ENCODE results near the gene CENPT. TPM values are rescaled to one million over a fixed set of nuclear protein-coding genes. Genes with fewer than 3 reads are reported as not detected.

Gene CENPT
- total RNA-seq, 6 donors from 2014 or later = 30.6 to 201 (median 50.6) TPM

DNA sequence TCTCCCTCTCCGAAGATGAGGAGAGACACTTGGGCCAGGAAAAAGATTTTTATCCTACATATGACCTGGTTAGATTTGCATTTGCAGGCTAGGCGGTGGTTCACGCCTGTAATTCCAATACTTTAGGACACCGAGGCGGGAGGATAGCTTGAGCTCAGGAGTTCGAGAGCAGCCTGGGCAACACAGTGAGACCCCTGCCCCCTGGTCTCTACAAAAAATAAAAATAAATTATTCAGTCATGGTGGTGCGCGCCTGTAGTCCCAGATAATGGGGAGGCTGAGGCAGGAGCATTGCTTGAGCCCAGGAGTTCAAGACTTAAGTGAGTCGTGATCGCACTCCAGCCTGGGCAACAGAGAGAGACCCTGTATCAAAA, 13.3 kb downstream of the CENPT start:
- 82 to 88% methylated on average over 10 of the region's 10 CpGs for WGBS, 2 donors
- Histone ChIP-seq H3K36me3 (peaks cover 3 to 30% (median 28%) of the 10 kb centered on the region in 4 donors), H3K4me1 (peaks cover 15 to 20% (median 16%) of the 10 kb centered on the region in 4 donors), H3K9me3 (no peaks in the 10 kb centered on the region), H3K27ac (peak overlapping the region in 3 of 4 donors; percentile 78 to 83 (median 82)), H3K27me3 (no peaks in the 10 kb centered on the region), H3K4me3 (peak overlapping the region in 3 of 4 donors; percentile 79 to 88 (median 87))
- ATAC-seq (ENCODE audit: low FRiP score in 2 of 2) = no peak
- no peak for DNase-seq
- TF ChIP-seq, protein P1, sequence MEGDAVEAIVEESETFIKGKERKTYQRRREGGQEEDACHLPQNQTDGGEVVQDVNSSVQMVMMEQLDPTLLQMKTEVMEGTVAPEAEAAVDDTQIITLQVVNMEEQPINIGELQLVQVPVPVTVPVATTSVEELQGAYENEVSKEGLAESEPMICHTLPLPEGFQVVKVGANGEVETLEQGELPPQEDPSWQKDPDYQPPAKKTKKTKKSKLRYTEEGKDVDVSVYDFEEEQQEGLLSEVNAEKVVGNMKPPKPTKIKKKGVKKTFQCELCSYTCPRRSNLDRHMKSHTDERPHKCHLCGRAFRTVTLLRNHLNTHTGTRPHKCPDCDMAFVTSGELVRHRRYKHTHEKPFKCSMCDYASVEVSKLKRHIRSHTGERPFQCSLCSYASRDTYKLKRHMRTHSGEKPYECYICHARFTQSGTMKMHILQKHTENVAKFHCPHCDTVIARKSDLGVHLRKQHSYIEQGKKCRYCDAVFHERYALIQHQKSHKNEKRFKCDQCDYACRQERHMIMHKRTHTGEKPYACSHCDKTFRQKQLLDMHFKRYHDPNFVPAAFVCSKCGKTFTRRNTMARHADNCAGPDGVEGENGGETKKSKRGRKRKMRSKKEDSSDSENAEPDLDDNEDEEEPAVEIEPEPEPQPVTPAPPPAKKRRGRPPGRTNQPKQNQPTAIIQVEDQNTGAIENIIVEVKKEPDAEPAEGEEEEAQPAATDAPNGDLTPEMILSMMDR (IDR thresholded peaks at IDR 0.05) = no peak
- TF ChIP-seq POLR2AphosphoS5 (IDR thresholded peaks at IDR 0.05) (no peak), POLR2A (IDR thresholded peaks at IDR 0.05) (no peak), EP300 (IDR thresholded peaks at IDR 0.05) (no peak)

DNA sequence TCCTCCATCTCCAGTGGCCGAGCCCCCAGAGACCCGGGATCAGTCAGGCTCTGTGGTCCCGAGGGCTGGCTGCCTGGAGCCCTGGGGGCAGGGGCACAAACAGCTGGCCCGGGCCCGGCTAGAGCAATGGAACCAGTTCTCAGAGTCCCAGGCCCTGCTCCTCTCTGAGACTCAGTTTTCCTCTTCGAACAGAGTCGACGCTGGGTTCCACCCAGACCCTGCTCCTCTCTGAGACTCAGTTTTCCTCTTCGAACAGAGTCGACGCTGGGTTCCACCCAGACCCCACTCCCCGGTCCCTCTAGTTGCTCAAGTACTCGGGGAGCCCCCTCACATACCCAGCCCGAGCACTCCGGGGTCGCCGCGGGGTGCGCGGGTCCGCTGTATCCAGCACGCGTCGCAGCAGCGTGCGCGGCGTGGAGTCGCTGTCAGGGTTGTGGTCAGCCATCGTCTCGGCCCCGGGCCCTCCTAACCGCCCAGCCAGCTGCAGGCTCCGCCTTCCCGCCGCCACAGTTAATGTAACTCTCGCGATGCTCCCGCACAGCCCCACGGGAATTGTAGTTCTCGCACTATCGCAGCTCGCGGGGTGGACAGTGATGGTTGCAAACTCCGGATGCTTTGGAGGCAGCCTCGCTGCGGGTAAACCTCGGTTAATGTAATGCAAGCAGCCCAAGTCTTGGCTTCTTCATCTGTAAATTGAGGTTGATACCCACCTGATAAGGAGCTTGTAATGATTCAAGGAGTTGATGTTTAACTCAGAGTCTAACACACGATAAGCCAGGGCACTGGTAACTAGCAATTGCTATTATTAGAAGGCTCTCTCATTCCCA, 13.9 kb downstream of the CENPT start:
- DNase-seq (peak; percentile 94 to 95), ATAC-seq (ENCODE audit: low FRiP score in 2 of 2) (peak; percentile 94 to 99)
- Histone ChIP-seq H3K27me3 (no peaks in the 10 kb centered on the region), H3K9me3 (no peaks in the 10 kb centered on the region), H3K27ac (peak overlapping the region; percentile 68 to 83 (median 80)), H3K36me3 (peaks cover 5 to 36% (median 34%) of the 10 kb centered on the region in 4 donors), H3K4me1 (peaks cover 15 to 20% (median 16%) of the 10 kb centered on the region in 4 donors), H3K4me3 (peak overlapping the region; percentile 79 to 99 (median 88))
- peak; percentile 66 to 81 for TF ChIP-seq POLR2AphosphoS5 (IDR thresholded peaks at IDR 0.05)
- TF ChIP-seq, protein P1 (IDR thresholded peaks at IDR 0.05) = peak in 1 of 6 experiments; percentile 35
- TF ChIP-seq EP300 (IDR thresholded peaks at IDR 0.05) = no peak
- TF ChIP-seq POLR2A (IDR thresholded peaks at IDR 0.05) = peak in 3 of 4 donors; percentile 54 to 77 (median 65)
- WGBS, 2 donors = 0 to 1% methylated on average over 21 to 49 of the region's 49 CpGs

DNA sequence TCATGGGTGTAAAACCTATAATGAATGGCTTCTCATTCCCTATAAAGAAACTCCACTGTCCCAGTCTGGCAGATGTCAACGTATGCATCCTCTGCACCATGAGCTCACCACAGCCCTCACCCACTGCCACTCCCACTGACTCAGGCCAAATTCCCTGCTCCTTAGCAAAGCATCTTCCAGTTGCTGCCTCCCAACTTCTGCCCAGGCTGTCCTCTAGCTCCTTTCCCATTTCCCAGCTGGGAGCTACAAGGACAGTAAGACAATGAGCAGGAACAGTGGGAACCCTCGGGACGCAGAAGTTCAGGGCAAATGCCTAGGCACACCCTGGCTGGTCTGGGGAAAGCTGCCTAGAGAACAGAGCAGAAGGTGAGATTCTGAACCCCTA, 14.5 kb downstream of the CENPT start:
- 0 to 2% methylated on average over 1 to 3 of the region's 3 CpGs for WGBS, 2 donors
- H3K27ac ChIP-seq = peak overlapping the region; percentile 68 to 83 (median 80)
- DNase-seq (no peak), ATAC-seq (ENCODE audit: low FRiP score in 2 of 2) (peak; percentile 3 to 71)
- H3K4me1 ChIP-seq = peaks cover 15 to 20% (median 16%) of the 10 kb centered on the region in 4 donors
- H3K9me3 ChIP-seq = no peaks in the 10 kb centered on the region
- TF ChIP-seq POLR2AphosphoS5 (IDR thresholded peaks at IDR 0.05) (no peak), POLR2A (IDR thresholded peaks at IDR 0.05) (no peak), EP300 (IDR thresholded peaks at IDR 0.05) (no peak)
- TF ChIP-seq, protein P1 (IDR thresholded peaks at IDR 0.05) = no peak
- H3K36me3 ChIP-seq = peaks cover 5 to 42% (median 39%) of the 10 kb centered on the region in 4 donors
- peak overlapping the region; percentile 79 to 99 (median 88) for H3K4me3 ChIP-seq
- no peaks in the 10 kb centered on the region for H3K27me3 ChIP-seq

DNA sequence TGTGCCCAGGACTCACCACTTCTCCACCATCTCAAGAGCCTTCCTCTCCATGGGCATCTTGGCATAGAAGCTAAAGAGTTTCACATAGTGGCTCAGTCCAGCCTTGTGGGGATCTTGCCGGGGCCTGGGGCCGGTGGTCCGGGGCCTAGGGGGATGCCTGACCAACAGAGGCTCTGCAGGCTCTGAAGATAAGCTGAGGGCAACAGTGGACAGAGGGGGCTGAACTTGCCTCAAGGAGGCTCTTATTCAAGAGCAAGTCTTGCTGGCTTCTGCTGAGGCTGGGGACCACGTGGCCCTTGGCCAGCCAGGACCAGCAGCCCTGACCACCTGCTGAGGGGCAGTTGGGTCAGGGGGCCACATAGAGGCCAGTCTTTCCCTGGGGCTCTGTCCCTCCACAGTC, 18.8 kb downstream of the CENPT start:
- ATAC-seq (ENCODE audit: low FRiP score in 2 of 2) (no peak), DNase-seq (peak in 1 of 2 donors; percentile 62)
- H3K9me3 ChIP-seq = no peaks in the 10 kb centered on the region
- TF ChIP-seq POLR2A (IDR thresholded peaks at IDR 0.05) (no peak), EP300 (IDR thresholded peaks at IDR 0.05) (no peak), POLR2AphosphoS5 (IDR thresholded peaks at IDR 0.05) (no peak)
- TF ChIP-seq, protein P1 (IDR thresholded peaks at IDR 0.05) = no peak
- WGBS, 2 donors = 100% methylated on average over 1 to 3 of the region's 4 CpGs
- H3K4me3 ChIP-seq = no peak overlapping the region
- H3K36me3 ChIP-seq = peaks cover 5 to 56% (median 50%) of the 10 kb centered on the region in 4 donors
- H3K27me3 ChIP-seq = no peaks in the 10 kb centered on the region
- peaks cover 11 to 14% (median 12%) of the 10 kb centered on the region in 4 donors for H3K4me1 ChIP-seq
- H3K27ac ChIP-seq = no peak overlapping the region

All from upper lobe of left lung (tissue), 6 donors.